ENCODE data around the gene ORC2. TPM values are rescaled to one million over a fixed set of nuclear protein-coding genes. Genes with fewer than 3 reads are reported as not detected.
A peak's percentile ranks its signal among the peaks of the same experiment; 100 is the strongest.

Gene ORC2
- polyA plus RNA-seq, 4 donors: 8.9 to 25.9 (median 11.4) TPM

- peaks cover 2 to 10% (median 3%) of the 10 kb centered on the region in 3 donors for H3K4me1 ChIP-seq (ENCODE audit: control insufficient read depth in 3 of 3, insufficient read depth in 2 of 3, low read depth in 1 of 3, low read length in 2 of 3)
- 30 to 43% (median 41%) methylated on average over 2 of the region's 2 CpGs for WGBS, 3 donors
- no peak for DNase-seq
- no peak for FAIRE-seq
- H3K27me3 ChIP-seq (ENCODE audit: control insufficient read depth in 3 of 3, insufficient read depth in 3 of 3, low read length in 3 of 3): no peaks in the 10 kb centered on the region
- H3K27ac ChIP-seq (ENCODE audit: low read depth in 1 of 3, low read length in 2 of 3): no peak overlapping the region
- H3K9me3 ChIP-seq (ENCODE audit: control insufficient read depth in 2 of 2, insufficient read depth in 1 of 2, low read depth in 1 of 2, low read length in 1 of 2): no peaks in the 10 kb centered on the region
- H3K4me3 ChIP-seq (ENCODE audit: low read depth in 1 of 3, low read length in 3 of 3): no peak overlapping the region
- H3K36me3 ChIP-seq (ENCODE audit: control insufficient read depth in 3 of 3, insufficient read depth in 2 of 3, low read depth in 1 of 3, low read length in 3 of 3): peaks cover 1 to 14% (median 3%) of the 10 kb centered on the region in 3 donors
Measured at GRCh38 chr2:200961674-200962073, 1.8 kb downstream of the ORC2 start.

- Histone ChIP-seq H3K27me3 (ENCODE audit: control insufficient read depth in 3 of 3, insufficient read depth in 3 of 3, low read length in 3 of 3) (no peaks in the 10 kb centered on the region), H3K4me3 (ENCODE audit: low read depth in 1 of 3, low read length in 3 of 3) (no peak overlapping the region), H3K9me3 (ENCODE audit: control insufficient read depth in 2 of 2, insufficient read depth in 1 of 2, low read depth in 1 of 2, low read length in 1 of 2) (no peaks in the 10 kb centered on the region), H3K4me1 (ENCODE audit: control insufficient read depth in 3 of 3, insufficient read depth in 2 of 3, low read depth in 1 of 3, low read length in 2 of 3) (no peaks in the 10 kb centered on the region), H3K27ac (ENCODE audit: low read depth in 1 of 3, low read length in 2 of 3) (no peak overlapping the region), H3K36me3 (ENCODE audit: control insufficient read depth in 3 of 3, insufficient read depth in 2 of 3, low read depth in 1 of 3, low read length in 3 of 3) (peaks cover 4 to 32% (median 9%) of the 10 kb centered on the region in 3 donors)
- FAIRE-seq: no peak
- WGBS, 3 donors: 74 to 83% (median 75%) methylated on average over 3 of the region's 3 CpGs
- no peak for DNase-seq
Measured at GRCh38 chr2:200950378-200950777, 13.1 kb downstream of the ORC2 start.

DNA sequence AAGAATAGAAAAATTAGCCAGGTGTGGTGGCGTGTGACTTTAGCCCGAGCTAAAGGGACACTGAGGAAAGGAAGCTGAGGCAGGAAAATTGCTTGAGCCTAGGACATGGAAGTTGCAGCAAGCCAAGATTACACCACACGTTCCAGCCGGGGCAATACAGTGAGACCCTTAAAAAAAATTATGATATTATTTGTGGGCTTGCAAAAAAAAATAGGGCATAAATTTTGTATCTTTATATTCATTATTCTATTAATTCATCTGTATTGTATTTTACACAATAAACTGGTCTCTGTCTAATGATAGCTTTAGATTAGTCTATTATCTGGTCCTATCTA is 18.1 kb downstream of the ORC2 start:
- WGBS, 3 donors: 94 to 99% (median 96%) methylated on average over 4 of the region's 4 CpGs
- DNase-seq (no peak), FAIRE-seq (no peak)
- Histone ChIP-seq H3K4me1 (ENCODE audit: control insufficient read depth in 3 of 3, insufficient read depth in 2 of 3, low read depth in 1 of 3, low read length in 2 of 3) (peaks cover 0 to 9% (median 0%) of the 10 kb centered on the region in 3 donors), H3K9me3 (ENCODE audit: control insufficient read depth in 2 of 2, insufficient read depth in 1 of 2, low read depth in 1 of 2, low read length in 1 of 2) (no peaks in the 10 kb centered on the region), H3K27ac (ENCODE audit: low read depth in 1 of 3, low read length in 2 of 3) (peak overlapping the region in 2 of 3 donors; percentile 5 to 87), H3K4me3 (ENCODE audit: low read depth in 1 of 3, low read length in 3 of 3) (no peak overlapping the region), H3K27me3 (ENCODE audit: control insufficient read depth in 3 of 3, insufficient read depth in 3 of 3, low read length in 3 of 3) (no peaks in the 10 kb centered on the region), H3K36me3 (ENCODE audit: control insufficient read depth in 3 of 3, insufficient read depth in 2 of 3, low read depth in 1 of 3, low read length in 3 of 3) (peaks cover 3 to 39% (median 9%) of the 10 kb centered on the region in 3 donors)

DNA sequence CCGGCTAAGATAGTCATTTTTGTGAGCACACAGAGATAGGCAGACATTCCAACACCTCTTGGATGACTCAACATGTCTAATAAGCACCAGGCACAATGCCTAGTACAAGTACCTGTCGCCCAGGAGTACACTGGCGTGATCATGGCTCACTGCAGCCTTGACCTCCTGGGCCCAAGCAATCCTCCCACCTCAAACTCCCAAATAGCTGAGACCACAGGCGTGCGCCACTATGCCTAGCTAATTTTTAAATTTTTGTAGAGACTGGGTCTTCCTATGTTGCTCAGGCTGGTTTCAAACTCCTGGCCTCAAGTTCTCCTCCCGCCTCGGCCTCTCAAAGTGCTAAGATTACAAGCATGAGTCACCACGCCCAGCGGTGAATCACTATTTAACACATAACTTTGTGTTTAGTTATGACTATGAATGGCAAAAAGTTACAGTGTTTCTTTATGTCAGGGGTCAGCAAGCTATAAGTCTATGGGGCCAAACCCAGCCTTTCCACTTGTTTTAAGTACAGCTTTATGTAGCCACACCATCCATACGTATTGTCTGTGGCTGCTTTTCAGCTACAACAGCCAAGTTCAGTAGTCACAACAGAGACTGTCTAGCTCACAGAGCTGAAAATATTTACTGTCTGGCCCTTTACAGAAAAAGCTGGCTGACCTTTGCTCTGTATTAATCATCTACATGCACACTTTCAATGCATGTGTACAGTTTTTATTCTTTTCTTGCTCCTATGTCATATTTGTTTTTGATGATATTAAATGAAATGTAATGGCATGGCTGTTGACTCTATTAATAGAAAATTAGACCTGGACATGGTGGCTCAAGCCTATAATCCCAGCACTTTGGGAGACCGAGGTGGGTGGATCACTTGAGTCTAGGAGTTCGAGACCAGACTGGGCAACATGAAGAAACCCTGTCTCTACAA is 18.7 kb downstream of the ORC2 start:
- DNase-seq (peak; percentile 64 to 74), FAIRE-seq (no peak)
- peaks cover 7 to 39% (median 11%) of the 10 kb centered on the region in 3 donors for H3K36me3 ChIP-seq (ENCODE audit: control insufficient read depth in 3 of 3, insufficient read depth in 2 of 3, low read depth in 1 of 3, low read length in 3 of 3)
- peaks cover 0 to 9% (median 0%) of the 10 kb centered on the region in 3 donors for H3K4me1 ChIP-seq (ENCODE audit: control insufficient read depth in 3 of 3, insufficient read depth in 2 of 3, low read depth in 1 of 3, low read length in 2 of 3)
- no peak overlapping the region for H3K4me3 ChIP-seq (ENCODE audit: low read depth in 1 of 3, low read length in 3 of 3)
- no peaks in the 10 kb centered on the region for H3K27me3 ChIP-seq (ENCODE audit: control insufficient read depth in 3 of 3, insufficient read depth in 3 of 3, low read length in 3 of 3)
- peak overlapping the region; percentile 27 to 87 (median 37) for H3K27ac ChIP-seq (ENCODE audit: low read depth in 1 of 3, low read length in 2 of 3)
- no peaks in the 10 kb centered on the region for H3K9me3 ChIP-seq (ENCODE audit: control insufficient read depth in 2 of 2, insufficient read depth in 1 of 2, low read depth in 1 of 2, low read length in 1 of 2)
- WGBS, 3 donors: 69 to 78% (median 77%) methylated on average over 12 of the region's 12 CpGs

- Histone ChIP-seq H3K4me1 (ENCODE audit: control insufficient read depth in 3 of 3, insufficient read depth in 2 of 3, low read depth in 1 of 3, low read length in 2 of 3) (peaks cover 0 to 9% (median 0%) of the 10 kb centered on the region in 3 donors), H3K4me3 (ENCODE audit: low read depth in 1 of 3, low read length in 3 of 3) (no peak overlapping the region), H3K9me3 (ENCODE audit: control insufficient read depth in 2 of 2, insufficient read depth in 1 of 2, low read depth in 1 of 2, low read length in 1 of 2) (no peaks in the 10 kb centered on the region), H3K27ac (ENCODE audit: low read depth in 1 of 3, low read length in 2 of 3) (no peak overlapping the region), H3K27me3 (ENCODE audit: control insufficient read depth in 3 of 3, insufficient read depth in 3 of 3, low read length in 3 of 3) (no peaks in the 10 kb centered on the region), H3K36me3 (ENCODE audit: control insufficient read depth in 3 of 3, insufficient read depth in 2 of 3, low read depth in 1 of 3, low read length in 3 of 3) (peaks cover 7 to 37% (median 11%) of the 10 kb centered on the region in 3 donors)
- 69 to 78% (median 76%) methylated on average over 1 of the region's 1 CpG for WGBS, 3 donors
- FAIRE-seq (no peak), DNase-seq (no peak)
Measured at GRCh38 chr2:200943527-200944105, 19.8 kb downstream of the ORC2 start.

DNA sequence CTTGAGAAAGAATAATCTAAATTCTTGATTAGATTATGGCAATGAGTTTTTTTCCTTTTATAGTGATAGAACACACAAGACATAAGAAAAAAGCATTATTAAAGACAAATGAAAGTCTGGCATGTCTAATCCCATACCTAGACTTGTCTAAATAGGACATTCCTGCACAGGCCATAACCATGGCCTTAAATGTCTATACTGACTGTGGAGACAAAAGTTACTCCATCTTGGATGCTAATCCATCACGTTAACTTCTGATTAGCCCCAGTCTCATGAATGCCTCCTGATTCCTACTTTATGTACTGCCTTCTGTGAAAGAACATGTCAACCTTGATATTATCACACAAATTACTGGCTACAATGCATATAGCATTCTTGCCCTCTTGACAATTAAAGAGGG is 23.6 kb downstream of the ORC2 start:
- peaks cover 0 to 6% (median 0%) of the 10 kb centered on the region in 3 donors for H3K4me1 ChIP-seq (ENCODE audit: control insufficient read depth in 3 of 3, insufficient read depth in 2 of 3, low read depth in 1 of 3, low read length in 2 of 3)
- H3K27ac ChIP-seq (ENCODE audit: low read depth in 1 of 3, low read length in 2 of 3): no peak overlapping the region
- no peaks in the 10 kb centered on the region for H3K9me3 ChIP-seq (ENCODE audit: control insufficient read depth in 2 of 2, insufficient read depth in 1 of 2, low read depth in 1 of 2, low read length in 1 of 2)
- FAIRE-seq: no peak
- DNase-seq: no peak
- no peaks in the 10 kb centered on the region for H3K27me3 ChIP-seq (ENCODE audit: control insufficient read depth in 3 of 3, insufficient read depth in 3 of 3, low read length in 3 of 3)
- 94 to 100% (median 97%) methylated on average over 1 of the region's 1 CpG for WGBS, 3 donors
- H3K36me3 ChIP-seq (ENCODE audit: control insufficient read depth in 3 of 3, insufficient read depth in 2 of 3, low read depth in 1 of 3, low read length in 3 of 3): peaks cover 10 to 32% (median 13%) of the 10 kb centered on the region in 3 donors
- H3K4me3 ChIP-seq (ENCODE audit: low read depth in 1 of 3, low read length in 3 of 3): no peak overlapping the region

GRCh38 chr2:200930947-200931626 is 32.4 kb downstream of the ORC2 start:
- H3K27me3 ChIP-seq (ENCODE audit: control insufficient read depth in 3 of 3, insufficient read depth in 3 of 3, low read length in 3 of 3): no peaks in the 10 kb centered on the region
- no peaks in the 10 kb centered on the region for H3K9me3 ChIP-seq (ENCODE audit: control insufficient read depth in 2 of 2, insufficient read depth in 1 of 2, low read depth in 1 of 2, low read length in 1 of 2)
- H3K36me3 ChIP-seq (ENCODE audit: control insufficient read depth in 3 of 3, insufficient read depth in 2 of 3, low read depth in 1 of 3, low read length in 3 of 3): peaks cover 9 to 39% (median 10%) of the 10 kb centered on the region in 3 donors
- H3K27ac ChIP-seq (ENCODE audit: low read depth in 1 of 3, low read length in 2 of 3): no peak overlapping the region
- H3K4me1 ChIP-seq (ENCODE audit: control insufficient read depth in 3 of 3, insufficient read depth in 2 of 3, low read depth in 1 of 3, low read length in 2 of 3): no peaks in the 10 kb centered on the region
- H3K4me3 ChIP-seq (ENCODE audit: low read depth in 1 of 3, low read length in 3 of 3): no peak overlapping the region
- FAIRE-seq: peak; percentile 94
- WGBS, 3 donors: 73 to 87% (median 85%) methylated on average over 3 of the region's 3 CpGs
- no peak for DNase-seq

Measured in small intestine (tissue), 7 donors.